Activated CD4-positive, alpha-beta memory T cell treated with anti-CD3 and anti-CD28 coated beads, Interleukin-2, amount 10 ng/mL, durations not matched to agents 7 days and 5 days (primary cell): ENCODE data around the gene ASB4. TPM values are rescaled to one million over a fixed set of nuclear protein-coding genes. Genes with fewer than 3 reads are reported as not detected.

Experiments used
- CTCF ChIA-PET: fragments of 350-600 bp; sonication (Branson Sonifier 250); formaldehyde crosslinking; loops from one replicate; lab custom pipeline; 2021; ENCODE audit warnings: antibody characterized with exemption, inconsistent platforms; lab: Charles Lee
- POLR2A ChIA-PET: fragments of 350-600 bp; sonication (Branson Sonifier 250); formaldehyde crosslinking; loops from one replicate; lab custom pipeline; 2021; ENCODE audit warnings: antibody characterized with exemption; lab: Charles Lee
- DNase-seq: peaks from one replicate; pipeline ENCODE4 v3.0.0-alpha.2; 2020
- H3K27ac Mint-ChIP-seq: one replicate; pipeline ENCODE4 v1.8.0; 2021; ENCODE audit warnings: mild to moderate bottlenecking, mixed read lengths
- H3K27me3 Mint-ChIP-seq: one replicate; pipeline ENCODE4 v1.8.0; 2021; ENCODE audit warnings: mixed read lengths
- H3K36me3 Mint-ChIP-seq: one replicate; pipeline ENCODE4 v1.8.0; 2021; ENCODE audit warnings: low read depth, mixed read lengths
- H3K4me1 Mint-ChIP-seq: one replicate; pipeline ENCODE4 v1.8.0; 2021; ENCODE audit warnings: mixed read lengths
- H3K4me3 Mint-ChIP-seq: one replicate; pipeline ENCODE4 v1.8.0; 2021; ENCODE audit warnings: mild to moderate bottlenecking, mixed read lengths
- H3K9me3 Mint-ChIP-seq: one replicate; pipeline ENCODE4 v1.8.0; 2021; ENCODE audit warnings: mixed read lengths
- total RNA-seq, 2 experiments: library from RNA; stranded (reverse); gene quantifications; one replicate each; pipeline ENCODE4 v1.2.3, GENCODE V29; 2021

The ASB4 gene
- total RNA-seq, 2 experiments from 2014 or later, result not detected

DNA sequence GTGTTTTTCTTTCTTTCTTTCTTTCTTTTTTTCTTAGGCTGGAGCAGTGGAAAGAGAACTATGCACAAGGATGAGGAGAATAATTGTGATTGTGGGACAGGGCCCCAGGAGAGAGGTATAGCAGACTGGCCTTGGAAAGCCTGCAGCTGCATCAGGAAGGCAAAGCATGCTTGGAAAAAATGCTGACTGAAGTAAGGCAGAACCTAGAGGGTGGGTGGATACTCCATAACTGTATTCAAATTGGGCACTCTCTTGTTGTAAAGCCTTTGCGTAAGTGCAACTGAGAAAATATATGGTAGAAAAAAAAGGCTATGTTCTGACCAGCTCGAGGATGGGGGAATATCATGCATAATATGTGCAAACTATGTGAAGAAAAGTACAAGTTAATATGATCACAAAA lies 71.0 kb downstream of the ASB4 start:
- ChIA-PET CTCF (no interaction called here), POLR2A (no interaction called here)
- H3K27me3 Mint-ChIP-seq, result peaks cover 2% of the 10 kb centered on the region
- H3K9me3 Mint-ChIP-seq, result no peaks in the 10 kb centered on the region
- no peak overlapping the region for H3K4me3 Mint-ChIP-seq
- no peaks in the 10 kb centered on the region for H3K36me3 Mint-ChIP-seq
- H3K27ac Mint-ChIP-seq, result no peak overlapping the region
- no peak for DNase-seq
- no peaks in the 10 kb centered on the region for H3K4me1 Mint-ChIP-seq

DNA sequence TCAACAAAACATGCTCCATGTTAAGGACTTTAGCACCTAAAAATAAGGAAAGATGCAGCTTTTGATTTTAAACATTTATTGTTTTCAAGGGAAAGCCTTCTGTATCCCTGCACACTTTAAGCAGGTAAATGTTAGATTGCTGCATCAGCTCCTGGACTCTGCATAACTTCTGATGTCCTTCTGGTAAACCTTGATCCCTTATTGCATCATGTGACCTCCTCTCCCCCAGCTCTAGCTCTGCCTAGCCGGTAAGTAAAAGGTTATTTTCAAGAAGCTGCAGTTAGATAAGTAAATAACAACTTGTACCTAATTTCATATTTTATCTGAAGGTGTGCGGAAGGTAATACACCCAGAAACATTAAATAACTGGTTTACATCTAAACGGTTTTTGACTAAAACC lies 73.1 kb downstream of the ASB4 start:
- no peak for DNase-seq
- no peaks in the 10 kb centered on the region for H3K9me3 Mint-ChIP-seq
- H3K4me3 Mint-ChIP-seq, result no peak overlapping the region
- no peak overlapping the region for H3K27ac Mint-ChIP-seq
- no peaks in the 10 kb centered on the region for H3K4me1 Mint-ChIP-seq
- CTCF ChIA-PET, result no interaction called here
- H3K36me3 Mint-ChIP-seq, result no peaks in the 10 kb centered on the region
- POLR2A ChIA-PET, result no interaction called here
- peaks cover 2% of the 10 kb centered on the region for H3K27me3 Mint-ChIP-seq

DNA sequence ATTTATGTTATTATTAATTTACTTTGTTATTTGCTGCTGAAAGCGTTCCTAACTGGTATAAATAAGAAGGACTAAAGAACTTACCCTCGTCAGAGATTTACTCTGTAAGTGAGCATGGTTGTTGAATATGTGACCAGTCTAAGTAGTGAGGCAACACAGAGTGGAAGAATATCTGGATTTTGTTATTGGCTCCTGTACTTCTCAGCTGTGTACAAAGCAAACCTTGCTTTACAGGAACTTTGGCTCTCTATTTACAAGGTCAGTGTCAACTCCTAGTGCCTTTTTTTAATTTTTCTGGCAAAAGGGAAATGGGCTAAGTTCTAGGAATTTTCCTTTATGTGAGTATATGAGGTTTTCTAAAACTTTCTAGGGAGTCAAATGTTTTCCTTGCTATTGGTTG lies 74.9 kb downstream of the ASB4 start:
- Mint-ChIP-seq H3K4me1 (no peaks in the 10 kb centered on the region), H3K9me3 (no peaks in the 10 kb centered on the region), H3K4me3 (no peak overlapping the region), H3K36me3 (no peaks in the 10 kb centered on the region), H3K27me3 (peaks cover 2% of the 10 kb centered on the region), H3K27ac (no peak overlapping the region)
- CTCF ChIA-PET, result no interaction called here
- DNase-seq, result no peak
- POLR2A ChIA-PET, result no interaction called here

DNA sequence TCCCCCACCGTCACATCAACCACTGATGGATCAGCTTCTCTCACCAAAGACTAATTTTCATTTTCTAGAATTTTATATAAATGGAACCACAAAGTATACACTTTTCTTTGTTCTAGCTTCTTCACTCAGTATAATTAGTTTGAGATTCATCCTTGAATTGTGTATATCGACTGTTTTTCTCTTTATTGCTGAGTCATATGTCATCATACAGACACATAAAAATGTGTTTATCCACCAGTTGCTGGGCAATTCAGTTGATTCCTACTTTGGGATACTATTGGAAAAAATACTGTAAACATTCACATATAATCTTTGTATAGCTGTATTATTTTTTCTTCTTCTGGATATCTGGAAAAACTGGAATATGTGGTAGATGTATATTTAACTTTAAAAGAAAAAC lies 84.0 kb downstream of the ASB4 start:
- H3K27me3 Mint-ChIP-seq, result no peaks in the 10 kb centered on the region
- H3K4me1 Mint-ChIP-seq, result no peaks in the 10 kb centered on the region
- H3K27ac Mint-ChIP-seq, result no peak overlapping the region
- no peaks in the 10 kb centered on the region for H3K36me3 Mint-ChIP-seq
- no peaks in the 10 kb centered on the region for H3K9me3 Mint-ChIP-seq
- ChIA-PET CTCF (no interaction called here), POLR2A (no interaction called here)
- no peak overlapping the region for H3K4me3 Mint-ChIP-seq
- DNase-seq, result no peak

DNA sequence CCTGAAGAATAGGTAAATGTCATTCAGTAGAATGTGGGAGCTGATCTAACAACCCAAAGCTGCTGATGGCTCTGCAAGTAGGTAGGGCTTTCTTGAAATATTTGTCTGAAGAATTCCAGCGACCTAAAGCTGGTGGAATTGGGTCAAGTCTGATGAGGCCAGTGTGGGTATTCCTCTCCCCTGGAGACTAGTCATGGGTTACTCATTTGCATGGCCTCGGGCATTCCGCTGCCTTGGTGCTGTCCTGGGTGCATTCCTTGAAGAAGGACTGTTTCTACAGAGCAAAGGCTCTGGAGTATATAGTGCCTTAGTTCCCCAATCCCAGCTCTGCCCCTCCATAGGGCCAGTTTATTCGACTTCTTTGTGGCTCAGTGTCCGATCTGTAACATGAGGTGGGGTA lies 91.4 kb downstream of the ASB4 start:
- ChIA-PET CTCF (no interaction called here), POLR2A (no interaction called here)
- no peaks in the 10 kb centered on the region for H3K27me3 Mint-ChIP-seq
- no peaks in the 10 kb centered on the region for H3K9me3 Mint-ChIP-seq
- no peak overlapping the region for H3K4me3 Mint-ChIP-seq
- no peaks in the 10 kb centered on the region for H3K36me3 Mint-ChIP-seq
- H3K27ac Mint-ChIP-seq, result no peak overlapping the region
- H3K4me1 Mint-ChIP-seq, result no peaks in the 10 kb centered on the region
- DNase-seq, result no peak

DNA sequence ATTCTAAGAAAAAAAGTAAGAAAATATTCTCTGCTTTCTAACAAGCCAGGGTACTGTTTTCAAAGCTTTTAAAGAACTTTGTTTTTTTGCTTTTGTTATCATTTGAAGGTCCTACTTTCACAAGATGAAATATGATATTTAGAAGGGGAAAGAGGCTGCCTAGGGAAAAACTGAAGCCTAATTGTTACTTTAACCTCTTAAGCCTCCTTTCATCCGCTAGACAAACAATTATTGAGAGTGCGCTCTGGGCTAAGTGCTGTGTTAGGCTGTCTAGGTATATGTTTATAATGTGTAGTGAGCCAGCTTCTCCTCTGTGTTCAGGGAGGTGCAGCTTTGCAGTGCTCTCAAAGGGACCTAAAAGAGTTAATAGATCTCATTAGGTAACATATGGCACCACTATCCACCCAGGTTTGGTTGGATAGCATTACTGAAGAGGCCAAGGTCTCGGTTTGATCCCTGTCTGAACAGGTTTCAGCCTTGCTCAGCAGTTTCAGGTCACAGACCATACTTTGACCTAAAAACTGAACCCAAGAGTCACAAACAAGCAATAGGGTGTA lies 92.6 kb downstream of the ASB4 start:
- no peaks in the 10 kb centered on the region for H3K4me1 Mint-ChIP-seq
- no peak for DNase-seq
- H3K27me3 Mint-ChIP-seq, result no peaks in the 10 kb centered on the region
- H3K4me3 Mint-ChIP-seq, result no peak overlapping the region
- no peak overlapping the region for H3K27ac Mint-ChIP-seq
- no peaks in the 10 kb centered on the region for H3K36me3 Mint-ChIP-seq
- H3K9me3 Mint-ChIP-seq, result no peaks in the 10 kb centered on the region
- POLR2A ChIA-PET, result no interaction called here
- CTCF ChIA-PET, result no interaction called here

DNA sequence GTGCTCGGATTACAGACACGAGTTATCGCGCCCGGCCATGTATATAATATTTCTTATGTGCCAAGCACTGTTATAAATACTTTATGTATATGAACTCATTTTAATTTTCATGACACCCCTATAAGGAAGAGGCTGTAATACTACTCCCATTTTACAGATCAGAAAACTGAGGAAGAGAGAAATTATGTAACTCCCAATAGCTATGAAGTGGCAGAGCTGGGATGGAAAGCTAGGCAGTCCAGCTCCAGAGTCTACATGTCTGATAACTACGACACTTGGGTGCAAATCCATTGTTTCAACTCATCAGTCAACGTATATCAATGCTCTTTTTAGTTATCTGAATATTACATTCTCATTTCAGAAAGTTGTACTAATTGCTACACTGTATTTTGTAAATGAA lies 93.6 kb downstream of the ASB4 start:
- no peak overlapping the region for H3K27ac Mint-ChIP-seq

DNA sequence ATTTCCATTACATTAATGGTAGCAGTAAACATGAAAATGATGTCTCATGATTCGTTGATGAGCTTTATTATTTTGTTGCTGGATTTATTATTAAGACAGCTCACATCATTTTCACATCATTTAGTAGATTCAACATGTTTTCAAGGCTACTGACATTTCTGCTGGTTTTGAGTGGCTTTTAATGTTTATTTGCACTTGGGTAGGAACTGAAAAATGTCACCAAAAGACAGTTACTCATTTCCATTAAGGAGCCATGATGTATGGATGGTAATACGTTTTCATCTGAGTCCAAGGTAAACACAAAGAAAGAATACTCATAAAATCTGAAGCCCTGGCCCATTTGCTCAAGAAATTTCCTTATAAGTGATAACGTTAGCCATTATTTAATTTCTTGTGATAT lies 95.7 kb downstream of the ASB4 start:
- H3K36me3 Mint-ChIP-seq, result no peaks in the 10 kb centered on the region
- ChIA-PET POLR2A (no interaction called here), CTCF (no interaction called here)
- DNase-seq, result no peak
- no peak overlapping the region for H3K4me3 Mint-ChIP-seq
- H3K27ac Mint-ChIP-seq, result no peak overlapping the region
- no peaks in the 10 kb centered on the region for H3K4me1 Mint-ChIP-seq
- peaks cover 2% of the 10 kb centered on the region for H3K27me3 Mint-ChIP-seq
- no peaks in the 10 kb centered on the region for H3K9me3 Mint-ChIP-seq

More for the DNA sequence above, 93.6 kb downstream of the ASB4 start:
- Mint-ChIP-seq H3K4me1 (no peaks in the 10 kb centered on the region), H3K36me3 (no peaks in the 10 kb centered on the region), H3K9me3 (no peaks in the 10 kb centered on the region), H3K27me3 (peaks cover 2% of the 10 kb centered on the region), H3K4me3 (no peak overlapping the region)
- DNase-seq, result no peak
- ChIA-PET CTCF (no interaction called here), POLR2A (no interaction called here)

DNA sequence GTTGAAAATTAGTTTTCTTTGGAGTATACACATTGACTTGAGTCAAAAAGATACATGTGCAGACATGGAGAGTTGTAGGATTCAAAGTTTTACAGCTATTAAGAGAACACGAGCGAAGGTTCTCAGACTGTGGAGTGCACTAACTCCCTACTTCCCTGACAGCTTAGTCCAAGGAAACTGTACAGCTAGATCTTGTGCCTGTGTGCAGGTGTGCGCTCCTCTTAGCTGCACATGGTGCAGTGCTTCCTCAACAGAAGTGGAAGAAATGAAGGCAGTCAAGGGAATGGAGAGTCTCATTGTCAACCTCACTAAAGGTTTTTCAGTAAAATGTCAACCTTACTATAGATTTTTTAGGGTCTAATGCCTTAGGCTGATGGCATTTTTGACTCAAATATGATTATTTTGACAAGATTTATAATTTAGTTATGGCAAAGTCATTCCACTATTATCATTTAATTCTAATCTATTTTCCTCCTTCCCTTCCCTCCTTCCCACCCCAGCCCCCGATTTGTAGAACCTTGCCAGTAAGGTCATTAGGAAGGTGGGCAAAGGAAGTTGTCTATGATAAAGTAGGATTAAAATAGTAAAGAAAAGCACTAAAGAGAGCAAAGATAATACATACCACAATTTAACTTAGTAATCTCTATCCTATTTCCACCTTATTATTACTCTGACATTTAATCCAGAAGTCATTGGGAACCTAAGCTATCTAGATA lies 97.0 kb downstream of the ASB4 start:
- no peaks in the 10 kb centered on the region for H3K36me3 Mint-ChIP-seq
- no peak overlapping the region for H3K4me3 Mint-ChIP-seq
- H3K4me1 Mint-ChIP-seq, result no peaks in the 10 kb centered on the region
- H3K27me3 Mint-ChIP-seq, result peaks cover 2% of the 10 kb centered on the region
- ChIA-PET POLR2A (no interaction called here), CTCF (no interaction called here)
- H3K9me3 Mint-ChIP-seq, result no peaks in the 10 kb centered on the region
- DNase-seq, result no peak
- no peak overlapping the region for H3K27ac Mint-ChIP-seq

DNA sequence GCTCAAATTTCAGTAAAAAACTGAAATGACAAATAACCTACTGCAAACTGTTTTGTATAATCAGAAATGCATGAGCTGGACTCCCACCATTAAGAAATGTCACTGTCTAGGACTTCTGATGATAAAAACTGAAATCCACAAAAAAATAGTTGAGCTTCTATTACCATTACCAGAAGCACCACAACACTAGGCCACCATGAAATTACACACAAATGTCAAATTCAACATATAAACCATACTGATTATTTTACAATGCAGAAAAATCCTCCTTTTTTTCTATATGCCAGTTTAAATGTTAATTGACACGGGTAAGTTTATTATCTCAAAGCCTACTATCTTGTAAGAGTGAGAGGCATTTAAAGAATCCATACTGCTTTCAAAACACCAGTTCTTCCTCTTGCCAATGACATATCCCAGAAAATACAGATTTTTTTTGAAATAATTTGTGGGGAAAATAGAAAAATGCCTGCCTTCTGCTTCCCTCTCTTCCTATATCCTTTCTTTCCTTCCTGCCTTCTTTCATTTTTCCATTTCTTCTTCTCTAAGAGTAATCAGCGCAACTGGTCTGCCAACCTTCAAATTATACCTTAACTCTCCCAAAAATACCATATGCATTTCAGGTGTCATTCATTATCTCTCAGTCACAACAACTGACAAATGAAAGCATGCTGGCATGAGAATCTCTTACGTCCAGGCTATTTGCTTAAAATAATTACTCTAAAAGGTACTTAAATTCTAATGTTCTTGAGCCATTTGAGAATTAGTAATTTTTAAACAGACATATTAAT lies 98.3 kb downstream of the ASB4 start:
- no peaks in the 10 kb centered on the region for H3K36me3 Mint-ChIP-seq
- H3K27ac Mint-ChIP-seq, result no peak overlapping the region
- no peak overlapping the region for H3K4me3 Mint-ChIP-seq

DNA sequence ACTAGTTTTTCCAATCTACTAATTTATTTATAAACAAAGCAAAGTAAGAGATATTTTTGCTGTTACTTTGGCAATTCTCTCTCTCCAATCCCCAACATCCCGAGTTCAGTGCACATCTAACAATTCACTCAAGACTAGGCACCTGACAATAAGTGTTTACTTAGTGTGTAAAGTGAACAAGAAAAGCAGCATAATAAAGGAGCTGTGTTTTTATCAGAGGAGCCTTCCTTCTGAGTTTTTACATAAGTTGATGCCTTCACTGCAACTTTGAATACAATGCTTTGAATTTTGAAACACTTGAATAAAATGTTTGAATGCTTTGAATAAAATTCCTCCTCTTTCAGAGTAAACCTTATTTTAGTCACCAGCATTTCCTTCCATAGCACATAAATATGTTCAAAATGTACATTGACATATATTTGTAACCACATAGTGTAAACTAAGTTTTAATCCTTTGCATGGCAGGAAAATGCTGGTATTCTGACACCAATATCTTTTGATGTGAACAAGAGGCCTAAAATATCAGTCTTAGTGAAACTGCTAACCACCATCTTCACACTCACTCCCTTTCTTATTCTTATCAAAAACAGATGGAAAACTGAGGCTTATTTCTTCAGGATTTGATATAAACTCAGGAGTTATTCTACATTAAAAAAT lies 99.2 kb downstream of the ASB4 start:
- Mint-ChIP-seq H3K9me3 (no peaks in the 10 kb centered on the region), H3K27me3 (peaks cover 2% of the 10 kb centered on the region), H3K27ac (no peak overlapping the region), H3K36me3 (no peaks in the 10 kb centered on the region), H3K4me1 (no peaks in the 10 kb centered on the region), H3K4me3 (no peak overlapping the region)
- no peak for DNase-seq
- ChIA-PET POLR2A (no interaction called here), CTCF (no interaction called here)

More for the DNA sequence above, 98.3 kb downstream of the ASB4 start:
- CTCF ChIA-PET, result no interaction called here
- no peaks in the 10 kb centered on the region for H3K4me1 Mint-ChIP-seq
- H3K27me3 Mint-ChIP-seq, result peaks cover 2% of the 10 kb centered on the region
- no peaks in the 10 kb centered on the region for H3K9me3 Mint-ChIP-seq
- DNase-seq, result no peak
- POLR2A ChIA-PET, result no interaction called here

DNA sequence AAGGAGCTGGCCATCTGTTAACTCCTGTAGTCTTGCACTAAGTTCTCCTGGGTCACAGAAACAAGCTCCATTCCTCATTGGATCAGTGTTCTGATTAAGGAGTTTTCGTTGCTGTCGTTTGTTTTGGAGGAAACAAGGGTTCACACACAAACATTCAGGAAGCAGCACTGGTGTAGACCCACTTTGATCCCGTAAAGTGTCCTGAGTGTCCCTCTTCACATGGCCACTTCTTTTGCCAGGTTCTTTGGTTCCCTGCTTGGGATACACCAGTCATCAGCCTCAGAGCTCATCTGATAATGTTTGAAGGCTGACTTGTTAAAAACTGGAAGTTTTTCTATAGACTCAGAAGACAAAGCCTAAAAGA lies 99.7 kb downstream of the ASB4 start:
- CTCF ChIA-PET, result no interaction called here
- H3K36me3 Mint-ChIP-seq, result no peaks in the 10 kb centered on the region

DNA sequence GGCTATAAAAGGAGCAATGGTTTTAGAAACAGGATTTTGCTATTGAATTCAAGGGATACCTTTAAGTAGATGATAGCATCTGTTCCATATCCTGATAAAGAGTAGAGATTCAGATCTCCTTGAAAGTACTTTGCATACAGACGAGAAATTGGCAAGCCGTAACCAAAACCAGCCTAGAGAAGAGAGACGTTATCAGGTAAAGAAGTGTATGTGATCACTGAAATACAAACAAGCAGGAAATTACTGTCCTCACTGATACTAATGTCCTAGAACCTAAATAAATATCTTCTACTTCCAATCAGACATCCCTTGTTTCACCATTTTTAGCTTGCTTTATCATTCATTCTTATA lies 101.2 kb downstream of the ASB4 start:
- CTCF ChIA-PET, result no interaction called here
- Mint-ChIP-seq H3K27me3 (peaks cover 2% of the 10 kb centered on the region), H3K4me3 (no peak overlapping the region), H3K4me1 (no peaks in the 10 kb centered on the region), H3K9me3 (no peaks in the 10 kb centered on the region), H3K36me3 (no peaks in the 10 kb centered on the region), H3K27ac (no peak overlapping the region)
- POLR2A ChIA-PET, result no interaction called here
- DNase-seq, result no peak

More for the DNA sequence above, 99.7 kb downstream of the ASB4 start:
- no peak overlapping the region for H3K4me3 Mint-ChIP-seq
- no peaks in the 10 kb centered on the region for H3K9me3 Mint-ChIP-seq
- DNase-seq, result no peak
- no peaks in the 10 kb centered on the region for H3K4me1 Mint-ChIP-seq
- H3K27ac Mint-ChIP-seq, result no peak overlapping the region
- H3K27me3 Mint-ChIP-seq, result peaks cover 2% of the 10 kb centered on the region
- POLR2A ChIA-PET, result no interaction called here
